HFF-Myc (cell line): ENCODE data around the gene SERPINB4.
"Not testable (repeated sequence)": the region's sequence is repeated elsewhere in the genome, so short reads cannot be mapped to it uniquely, and the experiment has no call there.

Source experiments
- DNase-seq: peaks from one replicate; pipeline ENCODE4 v3.0.0-alpha.2; 2011; ENCODE audit warnings: low read depth; ENCODE audit errors: extremely low read depth
- H3K4me3 ChIP-seq: replicated peaks from 2 replicates; pipeline ENCODE4 v1.5.1; 2011; ENCODE audit warnings: low read depth, mild to moderate bottlenecking, control low read depth, low read length
- TF ChIP-seq, protein P1 (sequence below): IDR thresholded peaks from 2 replicates; pipeline ENCODE4 v1.5.1; 2012; ENCODE audit warnings: mild to moderate bottlenecking, low read depth, low read length, control low read depth; ENCODE audit errors: missing control alignments

The SERPINB4 gene

DNA sequence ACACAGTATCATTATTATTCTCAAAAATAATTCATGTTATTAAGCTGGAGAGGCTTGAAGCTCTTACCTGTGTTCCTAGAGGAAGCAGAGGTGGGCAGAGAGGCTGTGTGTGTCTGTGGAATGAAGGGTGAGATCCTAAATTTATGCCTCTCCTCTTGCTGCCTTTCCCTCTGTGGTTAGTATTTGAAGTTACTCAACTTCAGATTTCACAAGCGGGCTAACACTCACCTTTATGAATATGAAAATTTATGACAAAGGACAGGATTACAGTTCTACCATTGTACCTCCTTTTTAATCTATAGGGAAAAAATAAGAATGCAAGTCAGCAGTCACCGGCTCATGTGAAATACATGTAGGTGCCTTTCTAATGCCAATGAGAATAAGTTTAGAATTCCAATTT is at the start of gene SERPINB4:
Gene SERPINB4 (minus strand): TSS at position 115 of the 400 bp plus-strand sequence. CDS start 679 bp downstream, outside the sequence.
- DNase-seq, H3K4me3 ChIP-seq: not testable (repeated sequence)

DNA sequence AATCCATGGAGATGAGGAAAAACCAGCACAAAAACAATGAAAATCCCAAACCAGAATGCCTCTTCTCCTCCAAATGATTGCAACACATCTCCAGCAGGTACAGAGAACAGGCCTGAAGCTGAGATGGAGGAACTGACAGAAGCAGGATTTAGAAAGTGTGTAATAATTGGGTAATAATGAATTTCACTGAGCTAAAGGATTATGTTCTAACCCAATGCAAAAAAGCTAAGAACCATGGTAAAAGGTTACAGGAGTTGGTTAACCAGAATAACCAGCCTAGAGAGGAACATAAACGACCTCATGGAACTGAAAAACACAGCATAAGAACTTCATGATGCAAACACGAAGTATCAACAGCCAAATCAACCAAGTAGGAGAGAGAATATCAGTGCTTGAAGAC is 45.0 kb upstream of the SERPINB4 start:
- TF ChIP-seq, protein P1, sequence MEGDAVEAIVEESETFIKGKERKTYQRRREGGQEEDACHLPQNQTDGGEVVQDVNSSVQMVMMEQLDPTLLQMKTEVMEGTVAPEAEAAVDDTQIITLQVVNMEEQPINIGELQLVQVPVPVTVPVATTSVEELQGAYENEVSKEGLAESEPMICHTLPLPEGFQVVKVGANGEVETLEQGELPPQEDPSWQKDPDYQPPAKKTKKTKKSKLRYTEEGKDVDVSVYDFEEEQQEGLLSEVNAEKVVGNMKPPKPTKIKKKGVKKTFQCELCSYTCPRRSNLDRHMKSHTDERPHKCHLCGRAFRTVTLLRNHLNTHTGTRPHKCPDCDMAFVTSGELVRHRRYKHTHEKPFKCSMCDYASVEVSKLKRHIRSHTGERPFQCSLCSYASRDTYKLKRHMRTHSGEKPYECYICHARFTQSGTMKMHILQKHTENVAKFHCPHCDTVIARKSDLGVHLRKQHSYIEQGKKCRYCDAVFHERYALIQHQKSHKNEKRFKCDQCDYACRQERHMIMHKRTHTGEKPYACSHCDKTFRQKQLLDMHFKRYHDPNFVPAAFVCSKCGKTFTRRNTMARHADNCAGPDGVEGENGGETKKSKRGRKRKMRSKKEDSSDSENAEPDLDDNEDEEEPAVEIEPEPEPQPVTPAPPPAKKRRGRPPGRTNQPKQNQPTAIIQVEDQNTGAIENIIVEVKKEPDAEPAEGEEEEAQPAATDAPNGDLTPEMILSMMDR: no peak
- no peak overlapping the region for H3K4me3 ChIP-seq
- no peak for DNase-seq

DNA sequence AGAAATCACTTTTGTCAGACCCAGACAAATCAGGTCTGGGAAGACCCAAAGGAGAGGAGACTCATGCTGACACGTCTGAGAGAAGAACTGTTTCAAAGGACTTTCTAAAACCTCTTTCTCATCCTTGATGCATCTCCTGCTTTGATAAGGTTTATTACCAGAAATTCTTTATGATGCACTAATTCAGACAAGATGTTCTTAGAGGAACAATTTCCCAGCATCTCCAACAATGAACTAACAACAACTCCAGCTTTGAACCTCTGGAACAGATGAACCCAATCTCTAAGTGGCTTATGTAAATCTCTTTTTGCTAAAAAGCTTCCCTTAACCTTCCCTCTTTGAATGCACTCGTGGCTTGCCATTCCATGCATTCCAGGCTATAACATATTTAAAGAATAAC is 42.8 kb upstream of the SERPINB4 start:
- TF ChIP-seq, protein P1: no peak
- DNase-seq: no peak

DNA sequence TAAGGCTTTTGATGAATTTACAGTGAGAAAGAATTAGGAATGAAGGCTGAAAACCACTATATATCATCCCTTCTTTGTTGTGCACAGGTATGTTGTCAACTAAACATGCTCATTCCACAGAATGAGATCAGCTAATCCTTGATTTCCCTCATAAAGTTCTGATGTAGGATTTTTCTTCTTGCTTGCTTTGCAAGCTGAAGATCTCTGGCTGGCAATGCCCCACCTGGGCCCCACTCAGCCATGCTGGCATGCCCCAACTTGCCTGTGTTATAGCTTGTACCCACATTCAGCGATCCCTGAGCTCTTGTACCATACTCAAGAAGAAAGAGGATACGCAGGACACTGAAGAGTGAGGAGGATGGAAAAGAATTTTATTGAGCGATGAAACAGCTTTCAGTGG is 40.7 kb upstream of the SERPINB4 start:
- TF ChIP-seq, protein P1: no peak
- DNase-seq: no peak
- H3K4me3 ChIP-seq: no peak overlapping the region

More for the DNA sequence above, 42.8 kb upstream of the SERPINB4 start:
- H3K4me3 ChIP-seq: no peak overlapping the region

DNA sequence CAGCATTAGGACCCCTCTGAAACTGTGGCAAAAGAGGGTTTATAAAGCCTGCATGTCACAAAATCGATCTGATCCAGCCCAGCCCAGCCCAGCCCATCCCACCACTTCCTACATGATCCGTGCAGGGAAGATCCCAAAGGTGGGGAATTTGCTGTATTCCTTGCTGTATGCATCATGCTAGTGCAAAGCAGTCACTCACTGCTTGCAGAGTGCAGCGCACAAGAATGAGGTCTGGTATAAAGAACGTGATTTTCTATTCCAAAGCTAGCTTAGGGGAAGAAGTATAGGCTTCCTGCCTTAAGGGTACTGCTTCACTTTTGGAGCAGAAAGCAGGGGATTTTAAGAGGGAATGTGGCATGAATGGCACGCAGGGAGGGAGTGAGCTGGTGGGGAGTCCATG is 39.8 kb upstream of the SERPINB4 start:
- no peak for DNase-seq
- no peak overlapping the region for H3K4me3 ChIP-seq
- TF ChIP-seq, protein P1: no peak

DNA sequence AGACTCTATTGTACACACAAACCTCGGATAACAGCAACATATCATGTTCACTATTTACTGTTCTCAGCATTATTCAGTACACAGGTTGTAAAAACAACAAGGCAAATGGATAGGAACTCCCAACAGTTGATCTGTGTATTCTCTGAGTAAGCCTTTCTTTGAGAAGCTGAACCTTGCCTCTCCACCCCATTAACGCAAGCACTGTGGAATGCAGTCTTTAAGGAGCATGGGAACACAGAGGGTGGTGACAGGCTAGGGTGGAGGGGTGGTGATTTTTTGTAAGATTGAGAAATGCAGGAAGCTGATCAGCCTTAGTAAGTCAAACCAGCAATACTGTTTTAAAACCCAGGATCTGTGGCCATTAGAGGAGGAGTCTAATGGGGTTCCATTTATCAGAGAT is 39.1 kb upstream of the SERPINB4 start:
- H3K4me3 ChIP-seq: no peak overlapping the region
- TF ChIP-seq, protein P1: no peak
- DNase-seq: peak; percentile 24

DNA sequence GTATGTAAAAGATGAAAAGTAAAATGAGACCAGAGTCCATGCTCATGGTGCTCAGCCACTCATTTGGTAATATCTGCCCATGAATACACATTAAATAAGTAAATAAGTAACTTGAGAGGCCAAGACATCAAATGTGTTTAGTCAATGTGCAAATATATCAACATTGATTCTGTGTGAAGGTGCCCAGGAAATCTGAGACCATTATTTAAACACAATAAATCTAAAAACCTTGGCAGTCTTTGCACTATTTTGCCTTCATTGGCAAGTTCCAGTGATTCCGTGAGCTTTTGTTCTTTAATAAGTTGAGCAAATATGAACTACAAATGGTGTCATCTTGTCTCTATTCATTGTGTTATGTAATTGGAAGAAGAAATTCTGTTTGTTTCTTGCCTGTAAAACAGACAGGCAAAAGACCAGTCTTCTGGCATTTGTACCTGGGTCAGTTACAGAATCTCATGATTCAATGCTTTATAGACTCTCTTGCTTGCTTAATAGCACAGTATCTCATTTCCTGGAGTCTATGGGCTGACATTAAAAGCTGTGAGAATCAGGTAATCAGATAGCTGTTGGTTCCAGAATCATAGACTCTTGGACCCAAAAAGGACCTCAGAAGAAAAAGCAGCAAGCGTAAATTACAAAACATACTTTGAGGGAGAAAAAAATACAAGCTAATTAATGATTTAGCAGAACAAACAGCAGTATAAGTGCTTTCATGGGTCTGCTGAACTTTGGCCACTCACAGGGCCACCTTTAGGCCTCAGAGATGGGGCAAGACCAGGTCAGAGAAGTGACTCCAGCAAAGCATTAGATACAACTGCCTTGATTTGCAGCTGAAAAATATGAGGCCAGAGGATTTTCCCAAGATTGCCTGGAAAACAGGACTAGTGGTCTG is 37.6 kb upstream of the SERPINB4 start:
- DNase-seq: no peak
- TF ChIP-seq, protein P1: no peak
- no peak overlapping the region for H3K4me3 ChIP-seq
